GM12873 (cell line): ENCODE data around the gene RPS6KA2.

Experiments used
- TF ChIP-seq, protein P1 (sequence below): IDR thresholded peaks from 2 replicates; pipeline ENCODE4 v1.5.1; 2012; ENCODE audit warnings: low read depth, mild to moderate bottlenecking, moderate library complexity, low read length, control low read depth; ENCODE audit not compliant: insufficient read depth; ENCODE audit errors: missing control alignments

Gene RPS6KA2

DNA sequence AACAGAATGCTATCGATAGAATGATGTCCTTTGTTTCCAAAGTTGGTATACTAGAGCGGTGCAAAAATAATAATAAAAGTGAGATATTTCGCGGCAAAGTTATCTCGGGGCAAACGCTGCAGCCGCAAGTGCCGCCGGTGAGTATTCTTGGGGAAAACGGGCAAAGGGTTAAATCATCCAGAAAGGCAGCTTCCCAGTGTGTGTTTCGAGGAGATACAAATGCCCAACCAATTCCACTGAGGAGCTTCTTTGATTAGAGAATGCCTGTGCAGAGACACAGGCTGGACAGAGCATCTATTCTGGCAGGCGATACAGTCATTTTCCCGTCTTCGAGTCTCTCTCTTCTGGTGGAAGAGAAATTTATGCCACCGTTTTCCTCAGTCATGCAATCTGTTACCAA, 186.3 kb downstream of the RPS6KA2 start:
- TF ChIP-seq, protein P1, sequence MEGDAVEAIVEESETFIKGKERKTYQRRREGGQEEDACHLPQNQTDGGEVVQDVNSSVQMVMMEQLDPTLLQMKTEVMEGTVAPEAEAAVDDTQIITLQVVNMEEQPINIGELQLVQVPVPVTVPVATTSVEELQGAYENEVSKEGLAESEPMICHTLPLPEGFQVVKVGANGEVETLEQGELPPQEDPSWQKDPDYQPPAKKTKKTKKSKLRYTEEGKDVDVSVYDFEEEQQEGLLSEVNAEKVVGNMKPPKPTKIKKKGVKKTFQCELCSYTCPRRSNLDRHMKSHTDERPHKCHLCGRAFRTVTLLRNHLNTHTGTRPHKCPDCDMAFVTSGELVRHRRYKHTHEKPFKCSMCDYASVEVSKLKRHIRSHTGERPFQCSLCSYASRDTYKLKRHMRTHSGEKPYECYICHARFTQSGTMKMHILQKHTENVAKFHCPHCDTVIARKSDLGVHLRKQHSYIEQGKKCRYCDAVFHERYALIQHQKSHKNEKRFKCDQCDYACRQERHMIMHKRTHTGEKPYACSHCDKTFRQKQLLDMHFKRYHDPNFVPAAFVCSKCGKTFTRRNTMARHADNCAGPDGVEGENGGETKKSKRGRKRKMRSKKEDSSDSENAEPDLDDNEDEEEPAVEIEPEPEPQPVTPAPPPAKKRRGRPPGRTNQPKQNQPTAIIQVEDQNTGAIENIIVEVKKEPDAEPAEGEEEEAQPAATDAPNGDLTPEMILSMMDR, result no peak

DNA sequence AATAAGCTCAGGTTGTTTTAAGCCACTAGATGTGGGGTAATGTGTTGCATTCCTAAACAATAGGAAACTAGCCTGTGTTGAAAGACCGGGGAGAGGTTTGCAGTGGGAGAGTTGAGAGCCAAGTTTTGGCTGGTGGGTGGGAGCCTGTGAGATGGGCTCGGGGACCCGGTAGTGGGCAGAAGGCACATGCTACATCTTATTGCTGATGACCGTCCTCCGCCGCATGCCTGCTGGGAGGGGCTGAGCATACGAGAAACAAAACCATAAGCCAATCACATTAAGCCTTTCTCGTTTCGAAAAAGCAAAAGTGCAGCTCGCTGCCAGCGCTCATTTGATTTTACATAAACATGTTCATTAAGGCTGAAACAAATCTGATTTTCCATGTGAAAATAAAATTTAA, 186.9 kb downstream of the RPS6KA2 start:
- TF ChIP-seq, protein P1, result no peak

DNA sequence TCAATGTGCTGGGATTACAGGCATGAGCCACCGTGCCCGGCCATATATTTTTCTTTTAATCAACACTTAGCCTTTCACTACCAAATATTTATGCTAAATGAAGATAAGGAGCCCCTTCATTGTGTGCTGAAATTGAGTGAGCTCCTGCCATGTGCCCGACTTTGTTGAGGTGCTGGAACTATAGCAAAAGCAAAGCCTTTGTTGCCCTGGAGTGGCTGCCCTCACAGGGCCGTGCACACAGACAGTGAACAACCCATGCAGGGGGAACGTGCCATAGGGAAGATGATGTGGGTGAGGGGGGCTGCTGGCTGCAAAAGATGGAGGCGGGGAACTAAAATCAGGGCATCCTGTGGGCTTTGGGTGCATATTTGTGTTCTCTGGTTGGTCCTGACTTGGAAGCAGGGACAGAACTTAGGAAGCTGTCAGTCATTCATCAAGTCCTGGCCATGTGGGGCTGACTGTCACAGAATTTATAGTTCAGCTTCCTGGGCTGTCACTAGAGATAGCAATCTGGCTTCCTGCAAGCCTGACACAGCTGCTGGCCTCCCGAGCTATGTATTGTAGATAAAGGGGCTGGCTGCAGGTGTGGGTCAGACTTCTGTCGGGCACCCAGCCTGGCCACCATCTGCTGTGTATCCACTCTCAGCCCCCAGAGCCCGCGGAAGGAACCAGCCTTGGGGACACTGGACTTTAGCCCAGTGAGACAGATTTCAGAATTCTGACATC, 187.5 kb downstream of the RPS6KA2 start:
- TF ChIP-seq, protein P1, result no peak

DNA sequence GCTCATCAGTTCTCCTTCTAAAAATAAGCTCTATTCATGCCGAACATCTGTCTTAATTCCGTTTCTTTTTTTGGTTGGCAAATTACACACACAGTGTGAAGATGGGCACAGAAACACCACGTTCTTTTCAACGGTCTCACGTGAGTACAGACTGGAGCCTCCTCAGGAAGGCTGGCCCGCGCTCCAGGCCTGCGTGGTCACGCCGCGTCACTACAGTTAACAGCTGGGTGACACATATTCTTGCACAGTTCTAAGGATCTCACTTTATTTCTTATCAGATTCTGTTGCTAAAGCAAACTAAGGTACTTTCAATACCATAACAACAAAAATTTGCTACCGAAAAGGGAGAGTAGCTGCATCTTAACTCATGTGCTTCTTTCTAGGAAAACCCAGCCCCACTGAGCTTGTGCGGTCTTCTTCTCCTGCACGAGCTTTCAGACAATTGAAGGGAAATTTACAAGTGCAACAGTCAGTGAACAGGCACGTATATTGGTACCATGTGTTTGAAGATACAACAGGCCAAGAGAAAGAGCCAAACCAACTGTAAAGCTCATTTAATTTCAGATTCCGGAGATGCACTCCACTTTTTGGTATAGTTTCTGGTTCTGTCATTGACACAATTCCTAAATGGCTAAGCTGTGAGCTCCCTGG, 188.7 kb downstream of the RPS6KA2 start:
- TF ChIP-seq, protein P1, result peak; percentile 5

DNA sequence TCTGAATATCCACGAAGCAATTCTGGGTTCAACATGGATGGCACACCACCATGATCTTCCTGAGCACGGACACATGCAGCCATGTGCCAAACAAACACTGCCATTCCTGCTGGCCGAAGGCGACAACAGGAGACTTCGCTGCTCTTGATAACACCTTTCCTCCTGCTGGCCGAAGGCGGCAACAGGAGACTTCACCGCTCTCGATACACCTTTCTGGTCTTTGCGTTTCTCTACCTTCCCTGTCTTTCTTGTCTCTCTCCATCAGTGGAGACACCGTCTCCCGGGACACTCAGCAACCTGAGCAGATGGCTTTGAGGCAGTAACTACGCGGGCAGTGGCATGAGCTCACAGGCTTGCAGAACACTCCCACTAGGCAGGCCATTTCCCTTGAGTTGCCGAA, 189.4 kb downstream of the RPS6KA2 start:
- TF ChIP-seq, protein P1, result no peak

DNA sequence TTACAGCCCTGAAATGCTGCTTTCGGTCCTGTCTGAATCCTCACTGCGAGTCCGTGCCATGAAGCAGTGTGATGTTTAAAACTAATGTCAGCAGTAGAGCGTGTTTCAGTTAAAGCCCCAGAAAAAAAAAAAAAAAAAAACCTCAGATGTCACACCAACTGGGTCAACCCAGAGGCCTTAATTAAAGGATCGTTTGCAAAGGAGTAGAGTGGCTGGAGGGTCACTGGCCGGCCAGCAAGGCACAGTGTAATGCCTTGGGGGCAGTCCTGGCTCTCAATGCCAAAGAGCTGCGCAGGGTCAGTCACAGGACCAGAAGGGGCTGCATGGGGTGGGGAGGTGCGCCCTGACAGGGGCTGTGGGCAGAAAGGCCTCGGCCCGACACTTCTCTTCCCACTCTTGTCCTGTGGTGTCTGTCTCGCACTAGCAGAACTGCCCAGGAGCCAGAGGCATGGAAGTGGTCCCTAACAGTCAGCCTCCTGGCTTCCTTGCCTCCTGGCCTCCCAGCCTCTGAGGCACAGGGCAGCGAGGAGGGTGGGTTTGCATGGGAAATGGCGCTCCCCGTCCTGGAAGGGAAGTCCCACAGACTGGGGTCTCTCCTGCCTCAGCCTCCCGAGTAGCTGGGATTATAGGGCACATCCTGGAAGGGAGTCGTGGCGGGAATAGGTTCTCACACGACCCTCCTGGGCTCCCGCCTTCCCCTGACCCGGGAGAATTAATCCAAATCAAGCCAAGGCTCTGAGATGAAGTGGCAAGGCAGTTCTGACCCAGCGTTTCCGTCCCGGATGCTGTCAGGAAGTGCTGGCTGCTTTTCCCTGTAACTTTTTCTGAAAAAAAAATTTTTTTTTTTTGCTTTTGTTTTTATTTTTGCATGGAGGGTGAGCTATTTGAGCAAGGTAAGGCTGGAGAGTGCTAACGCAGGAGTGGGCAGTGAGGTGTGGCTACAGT, 190.6 kb downstream of the RPS6KA2 start:
- TF ChIP-seq, protein P1, result no peak

DNA sequence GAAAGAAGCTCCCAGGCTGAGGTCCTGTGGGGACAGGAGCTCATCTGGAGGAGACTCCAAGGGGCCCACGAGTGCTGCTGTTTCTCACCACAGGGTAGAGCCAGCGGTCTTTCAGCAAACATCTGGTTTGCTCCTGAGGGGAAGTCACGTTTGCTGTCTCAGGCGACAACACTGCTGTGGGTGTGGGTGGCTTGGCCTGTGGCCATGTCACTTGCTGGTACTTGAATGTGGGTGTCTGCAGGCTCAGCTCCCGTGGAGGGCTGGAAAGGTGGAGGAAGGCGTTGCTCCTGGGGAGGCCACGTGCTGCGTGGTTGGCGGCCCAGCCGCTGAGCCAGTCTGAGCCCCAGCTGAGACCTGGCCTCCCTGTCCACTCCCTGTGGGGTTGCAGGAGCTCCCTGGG, 191.5 kb downstream of the RPS6KA2 start:
- TF ChIP-seq, protein P1, result peak; percentile 38
